Panc1 (cell line): ENCODE results near the gene PDCL3. TPM values are rescaled to one million over a fixed set of nuclear protein-coding genes. Genes with fewer than 3 reads are reported as not detected.

Experiments
- ATAC-seq: fragments of 200-7000 bp; cut with Tn5 transposase; 2 replicates; pipeline ENCODE4 v1.9.1; 2020; ENCODE audit warnings: mild to moderate bottlenecking, moderate library complexity
- BruUV-seq: library from RNA; stranded (reverse); fragments of 400-500 nt; replicated peaks from 2 replicates; lab custom pipeline; 2021; lab: Mats Ljungman, UMichigan
- CTCF ChIA-PET: fragments of 300-600 bp; sonication (Branson Sonifier 250); formaldehyde crosslinking; loops from one replicate; lab custom pipeline; 2022; ENCODE audit warnings: antibody characterized with exemption; lab: Charles Lee
- POLR2A ChIA-PET: fragments of 300-600 bp; sonication (Branson Sonifier 250); formaldehyde crosslinking; loops from one replicate; lab custom pipeline; 2022; ENCODE audit warnings: antibody characterized with exemption; lab: Charles Lee
- DNase-seq: peaks from one replicate; pipeline ENCODE4 v3.0.0-alpha.2; 2010; ENCODE audit warnings: low read depth, low spot score
- H3K27ac ChIP-seq: 2 replicates; pipeline ENCODE4 v1.5.1; 2011; ENCODE audit warnings: mild to moderate bottlenecking, low read length, inconsistent platforms
- H3K27me3 ChIP-seq: fragments of 200-500 bp; sonication (Bioruptor generic); 2 replicates; pipeline ENCODE4 v1.6.0; 2014; ENCODE audit warnings: low read length, inconsistent platforms; ENCODE audit not compliant: control insufficient read depth, insufficient read depth
- H3K36me3 ChIP-seq: fragments of 200-500 bp; sonication (Bioruptor generic); 2 replicates; pipeline ENCODE4 v1.5.1; 2014; ENCODE audit warnings: inconsistent platforms, mild to moderate bottlenecking, low read length, moderate library complexity; ENCODE audit not compliant: control insufficient read depth, insufficient read depth
- H3K4me1 ChIP-seq: 2 replicates; pipeline ENCODE4 v1.5.1; 2011; ENCODE audit warnings: inconsistent platforms, mild to moderate bottlenecking, low read length, moderate library complexity; ENCODE audit not compliant: control insufficient read depth, insufficient read depth
- H3K4me3 ChIP-seq, 2 experiments: 2 replicates each; pipeline ENCODE4 v1.5.1; 2011 to 2012; ENCODE audit warnings: low read depth in 2 of 2, low read length in 2 of 2, mild to moderate bottlenecking in 2 of 2, inconsistent platforms in 1 of 2, moderate library complexity in 1 of 2
- H3K9me3 ChIP-seq: fragments of 200-500 bp; sonication (Bioruptor generic); 2 replicates; pipeline ENCODE4 v1.5.1; 2014; ENCODE audit warnings: low read depth, mild to moderate bottlenecking, inconsistent platforms, low read length, moderate library complexity; ENCODE audit not compliant: control insufficient read depth, insufficient read depth
- POLR2AphosphoS5 ChIP-seq: IDR thresholded peaks from 2 replicates; pipeline ENCODE4 v1.6.1; 2012; ENCODE audit warnings: mild to moderate bottlenecking, low read depth, low read length, moderate library complexity
- SIN3A ChIP-seq: IDR thresholded peaks from 2 replicates; pipeline ENCODE4 v1.6.1; 2012; ENCODE audit warnings: low read depth, mild to moderate bottlenecking, low read length, moderate library complexity, borderline replicate concordance; ENCODE audit not compliant: insufficient read depth
- TCF7L2 ChIP-seq: IDR thresholded peaks from 2 replicates; pipeline ENCODE4 v1.6.1; 2011; ENCODE audit warnings: mild to moderate bottlenecking, low read depth, low read length, inconsistent platforms
- in situ Hi-C: cut with HindIII; loops from 2 replicates; pipeline ENCODE4 v1.10.0; 2016; ENCODE audit warnings: low sequenced_read_pairs, low pct_unique_long_range_greater_than_20kb
- intact Hi-C: fragments of 100-400 bp; cut with micrococcal nuclease; formaldehyde crosslinking; loops from one replicate; pipeline ENCODE4 v1.10.0; 2022; ENCODE audit not compliant: unreplicated experiment
- total RNA-seq: library from RNA; stranded (reverse); gene quantifications from one replicate; pipeline ENCODE4 v1.2.1, GENCODE V29; 2021; ENCODE audit not compliant: unreplicated experiment
- TF ChIP-seq, protein P1 (sequence below): fragments of 450-650 bp; IDR thresholded peaks from 2 replicates; pipeline ENCODE4 v1.5.1; 2017; ENCODE audit warnings: mild to moderate bottlenecking
- TF ChIP-seq, protein P2 (sequence below), 2 experiments: IDR thresholded peaks; 2 replicates each; pipeline ENCODE4 v1.6.1; 2011 to 2012; ENCODE audit warnings: low read depth in 2 of 2, control low read depth in 1 of 2, low read length in 1 of 2, mild to moderate bottlenecking in 1 of 2, moderate library complexity in 1 of 2; ENCODE audit not compliant: insufficient read depth in 1 of 2

The PDCL3 gene
- total RNA-seq, 1 experiment from 2014 or later: 43.1 TPM

DNA sequence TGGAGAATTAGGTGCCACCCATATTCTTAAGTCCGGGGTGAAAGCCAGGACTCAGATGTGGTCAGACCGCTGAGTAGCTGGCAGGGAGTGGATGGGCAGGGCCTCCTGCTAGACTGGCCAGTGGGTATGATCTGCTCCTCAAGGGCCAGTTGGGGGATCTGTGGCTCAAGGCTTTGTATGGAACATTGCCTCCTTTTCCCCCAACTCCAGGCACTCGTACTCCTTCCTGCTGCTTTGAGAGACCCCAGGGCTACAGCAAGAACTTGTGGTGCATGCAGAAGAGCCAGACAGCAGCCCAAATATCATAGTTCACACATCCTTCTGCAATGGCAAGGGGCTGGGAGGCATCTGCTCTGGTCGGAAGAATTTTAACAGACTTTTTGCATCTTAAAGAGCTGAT, 61.7 kb downstream of the PDCL3 start:
- POLR2A ChIA-PET: no interaction called here
- in situ Hi-C loops: no loop called here
- H3K27me3 ChIP-seq: no peaks in the 10 kb centered on the region

DNA sequence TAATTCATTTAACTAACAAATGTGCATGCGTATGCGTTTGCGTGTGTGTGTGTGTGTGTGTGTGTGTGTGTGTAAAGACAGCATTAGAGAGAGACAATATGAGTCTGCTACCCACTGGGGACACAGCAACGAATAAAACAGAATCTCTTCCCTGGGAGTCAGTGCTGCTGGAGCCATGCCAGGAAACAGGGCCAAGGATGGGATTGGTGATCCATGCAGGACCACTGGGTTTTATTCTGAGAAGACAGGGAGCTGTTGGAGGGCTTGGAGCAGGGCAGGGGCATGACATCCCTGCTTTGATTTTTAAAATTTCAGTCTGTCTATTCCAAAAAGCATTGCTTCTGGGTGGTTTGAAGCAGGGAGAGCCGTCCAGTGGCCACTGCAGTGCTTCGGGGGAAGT, 62.9 kb downstream of the PDCL3 start:
- Histone ChIP-seq H3K27me3 (no peaks in the 10 kb centered on the region), H3K36me3 (no peaks in the 10 kb centered on the region), H3K4me1 (no peaks in the 10 kb centered on the region), H3K27ac (no peak overlapping the region), H3K9me3 (no peaks in the 10 kb centered on the region), H3K4me3 (no peak overlapping the region)
- intact Hi-C loops: no loop called here
- TF ChIP-seq SIN3A (no peak), POLR2AphosphoS5 (no peak), TCF7L2 (no peak)
- TF ChIP-seq, protein P1, sequence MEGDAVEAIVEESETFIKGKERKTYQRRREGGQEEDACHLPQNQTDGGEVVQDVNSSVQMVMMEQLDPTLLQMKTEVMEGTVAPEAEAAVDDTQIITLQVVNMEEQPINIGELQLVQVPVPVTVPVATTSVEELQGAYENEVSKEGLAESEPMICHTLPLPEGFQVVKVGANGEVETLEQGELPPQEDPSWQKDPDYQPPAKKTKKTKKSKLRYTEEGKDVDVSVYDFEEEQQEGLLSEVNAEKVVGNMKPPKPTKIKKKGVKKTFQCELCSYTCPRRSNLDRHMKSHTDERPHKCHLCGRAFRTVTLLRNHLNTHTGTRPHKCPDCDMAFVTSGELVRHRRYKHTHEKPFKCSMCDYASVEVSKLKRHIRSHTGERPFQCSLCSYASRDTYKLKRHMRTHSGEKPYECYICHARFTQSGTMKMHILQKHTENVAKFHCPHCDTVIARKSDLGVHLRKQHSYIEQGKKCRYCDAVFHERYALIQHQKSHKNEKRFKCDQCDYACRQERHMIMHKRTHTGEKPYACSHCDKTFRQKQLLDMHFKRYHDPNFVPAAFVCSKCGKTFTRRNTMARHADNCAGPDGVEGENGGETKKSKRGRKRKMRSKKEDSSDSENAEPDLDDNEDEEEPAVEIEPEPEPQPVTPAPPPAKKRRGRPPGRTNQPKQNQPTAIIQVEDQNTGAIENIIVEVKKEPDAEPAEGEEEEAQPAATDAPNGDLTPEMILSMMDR: no peak
- TF ChIP-seq, protein P2, sequence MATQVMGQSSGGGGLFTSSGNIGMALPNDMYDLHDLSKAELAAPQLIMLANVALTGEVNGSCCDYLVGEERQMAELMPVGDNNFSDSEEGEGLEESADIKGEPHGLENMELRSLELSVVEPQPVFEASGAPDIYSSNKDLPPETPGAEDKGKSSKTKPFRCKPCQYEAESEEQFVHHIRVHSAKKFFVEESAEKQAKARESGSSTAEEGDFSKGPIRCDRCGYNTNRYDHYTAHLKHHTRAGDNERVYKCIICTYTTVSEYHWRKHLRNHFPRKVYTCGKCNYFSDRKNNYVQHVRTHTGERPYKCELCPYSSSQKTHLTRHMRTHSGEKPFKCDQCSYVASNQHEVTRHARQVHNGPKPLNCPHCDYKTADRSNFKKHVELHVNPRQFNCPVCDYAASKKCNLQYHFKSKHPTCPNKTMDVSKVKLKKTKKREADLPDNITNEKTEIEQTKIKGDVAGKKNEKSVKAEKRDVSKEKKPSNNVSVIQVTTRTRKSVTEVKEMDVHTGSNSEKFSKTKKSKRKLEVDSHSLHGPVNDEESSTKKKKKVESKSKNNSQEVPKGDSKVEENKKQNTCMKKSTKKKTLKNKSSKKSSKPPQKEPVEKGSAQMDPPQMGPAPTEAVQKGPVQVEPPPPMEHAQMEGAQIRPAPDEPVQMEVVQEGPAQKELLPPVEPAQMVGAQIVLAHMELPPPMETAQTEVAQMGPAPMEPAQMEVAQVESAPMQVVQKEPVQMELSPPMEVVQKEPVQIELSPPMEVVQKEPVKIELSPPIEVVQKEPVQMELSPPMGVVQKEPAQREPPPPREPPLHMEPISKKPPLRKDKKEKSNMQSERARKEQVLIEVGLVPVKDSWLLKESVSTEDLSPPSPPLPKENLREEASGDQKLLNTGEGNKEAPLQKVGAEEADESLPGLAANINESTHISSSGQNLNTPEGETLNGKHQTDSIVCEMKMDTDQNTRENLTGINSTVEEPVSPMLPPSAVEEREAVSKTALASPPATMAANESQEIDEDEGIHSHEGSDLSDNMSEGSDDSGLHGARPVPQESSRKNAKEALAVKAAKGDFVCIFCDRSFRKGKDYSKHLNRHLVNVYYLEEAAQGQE (IDR thresholded peaks at IDR 0.05; ENCODE audit: insufficient read depth in 1 of 2, low read depth in 2 of 2, low read length in 1 of 2): no peak
- DNase-seq (no peak), ATAC-seq (no peak)
- no TSS peak for BruUV-seq
- ChIA-PET POLR2A (no interaction called here), CTCF (interaction anchor here (0.7 kb wide), 1 partner anchor 63 kb away, joined by 4 read pairs; the partner anchor contains the start of gene PDCL3)
- in situ Hi-C loops: no loop called here

More for the DNA sequence above, 61.7 kb downstream of the PDCL3 start:
- Histone ChIP-seq H3K27ac (no peak overlapping the region), H3K4me1 (no peaks in the 10 kb centered on the region), H3K9me3 (no peaks in the 10 kb centered on the region), H3K36me3 (no peaks in the 10 kb centered on the region), H3K4me3 (no peak overlapping the region)
- intact Hi-C loops: no loop called here
- BruUV-seq: no TSS peak
- TF ChIP-seq SIN3A (no peak), POLR2AphosphoS5 (no peak), TCF7L2 (no peak)
- TF ChIP-seq, protein P1: no peak
- TF ChIP-seq, protein P2 (IDR thresholded peaks at IDR 0.05; ENCODE audit: insufficient read depth in 1 of 2, low read depth in 2 of 2, low read length in 1 of 2): no peak
- CTCF ChIA-PET: no interaction called here
- ATAC-seq: no peak
- DNase-seq: no peak

Other genes with a start within 250 kb of the PDCL3 start
- gene LONRF2, start 240.5 kb upstream of the PDCL3 start, total RNA-seq: 12.9 TPM
- 22.0 TPM for gene CHST10, start 145.3 kb upstream of the PDCL3 start, total RNA-seq
- not detected for gene NMS, start 92.5 kb upstream of the PDCL3 start, total RNA-seq